Activated CD4-positive, alpha-beta T cell treated with anti-CD3 and anti-CD28 coated beads, Interleukin-2, amount 50 U/mL, for 48 hours (primary cell): ENCODE data around the gene STPG3.

Experiments
- DNase-seq, 2 experiments: peaks; one replicate each; pipeline ENCODE4 v3.0.0-alpha.2; 2020

Gene STPG3

DNA sequence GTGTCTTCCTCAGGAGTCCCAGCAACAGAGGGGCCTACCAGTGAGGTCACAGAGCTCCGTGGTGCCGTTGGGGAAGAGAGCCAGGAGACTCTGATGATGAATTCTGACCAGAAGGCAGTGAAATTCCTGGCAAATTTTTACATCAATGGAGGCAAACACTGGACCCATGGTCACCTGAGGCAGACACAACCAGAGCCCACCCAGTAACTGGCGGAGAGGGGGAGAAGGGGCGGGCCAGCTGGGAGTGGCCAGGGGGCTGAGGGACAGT lies at the start of gene STPG3:
Gene STPG3 (plus strand): TSS at position 93 of the 268 bp plus-strand sequence. CDS start 1 bp downstream, at position 94.
- DNase-seq: no peak

DNA sequence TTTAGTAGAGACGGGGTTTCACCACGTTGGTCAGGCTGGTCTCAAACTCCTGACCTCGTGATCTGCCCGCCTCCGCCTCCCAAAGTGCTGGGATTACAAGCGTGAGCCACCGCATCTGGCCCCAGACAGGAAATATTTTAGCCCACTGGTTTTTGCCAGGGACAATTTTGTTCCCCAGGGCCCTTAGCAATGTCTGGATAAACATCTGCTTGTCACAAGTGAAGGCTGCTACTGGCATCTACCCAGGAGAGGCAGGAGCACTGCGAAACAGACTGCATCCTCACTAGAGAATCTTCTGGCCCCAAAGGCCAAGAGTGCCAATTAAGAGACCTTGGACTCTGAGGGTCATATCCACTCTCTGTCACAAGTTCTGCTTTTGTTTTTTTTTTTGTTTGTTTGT lies 48.1 kb upstream of the STPG3 start:
- DNase-seq: no peak

DNA sequence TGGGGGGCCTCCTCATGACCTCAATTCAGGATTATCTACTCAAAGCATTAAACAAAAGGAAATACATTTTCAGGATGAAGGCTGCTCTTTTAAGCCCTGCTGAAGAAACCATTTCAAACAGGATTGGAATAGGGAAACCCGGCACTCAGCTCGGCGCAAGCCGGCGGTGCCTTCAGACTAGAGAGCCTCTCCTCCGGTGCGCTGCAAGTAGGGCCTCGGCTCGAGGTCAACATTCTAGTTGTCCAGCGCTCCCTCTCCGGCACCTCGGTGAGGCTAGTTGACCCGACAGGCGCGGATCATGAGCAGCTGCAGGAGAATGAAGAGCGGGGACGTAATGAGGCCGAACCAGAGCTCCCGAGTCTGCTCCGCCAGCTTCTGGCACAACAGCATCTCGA lies 46.4 kb upstream of the STPG3 start:
- DNase-seq: no peak

DNA sequence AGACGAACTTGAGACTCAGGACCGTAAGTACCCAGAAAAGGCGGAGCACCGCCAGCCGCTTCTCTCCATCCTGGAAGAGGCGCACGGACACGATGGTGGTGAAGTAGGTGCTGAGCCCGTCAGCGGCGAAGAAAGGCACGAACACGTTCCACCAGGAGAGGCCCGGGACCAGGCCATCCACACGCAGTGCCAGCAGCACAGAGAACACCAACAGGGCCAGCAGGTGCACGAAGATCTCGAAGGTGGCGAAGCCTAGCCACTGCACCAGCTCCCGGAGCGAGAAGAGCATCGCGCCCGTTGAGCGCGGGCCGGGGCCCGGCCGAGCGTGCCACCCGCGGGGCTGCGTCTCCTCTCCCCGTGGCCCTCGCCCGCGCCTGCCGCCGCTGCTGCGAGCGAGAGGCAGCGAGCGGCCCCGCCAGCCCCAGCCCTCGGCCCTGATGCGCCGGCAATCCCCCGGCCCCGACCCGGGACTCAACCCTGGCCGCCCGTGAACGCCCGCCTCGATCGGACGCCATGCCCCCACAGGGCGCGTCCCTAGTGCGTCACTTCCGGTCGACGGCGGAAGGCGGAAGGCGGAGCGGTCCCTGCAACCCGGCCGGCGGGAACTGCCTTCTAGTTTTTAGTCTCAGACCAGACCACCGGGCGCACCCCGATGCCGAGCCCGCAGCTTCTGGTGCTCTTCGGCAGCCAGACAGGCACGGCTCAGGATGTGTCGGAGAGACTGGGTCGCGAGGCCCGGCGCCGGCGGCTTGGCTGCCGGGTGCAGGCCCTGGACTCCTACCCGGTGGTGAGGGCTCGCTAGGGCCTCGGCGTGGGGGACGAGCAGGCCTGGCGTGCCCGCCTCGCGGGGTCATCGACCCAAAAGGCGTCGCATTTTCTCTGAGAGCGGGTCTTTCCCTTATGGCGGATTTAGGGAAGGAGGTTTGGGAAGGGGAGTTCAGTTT lies 45.7 kb upstream of the STPG3 start, which contains the start of the genes NDOR1 and TMEM203:
Gene NDOR1 (plus strand): TSS at position 575 of the 944 bp plus-strand sequence. CDS start 78 bp downstream, at position 653.
Gene TMEM203 (minus strand): TSS at position 523 of the 944 bp plus-strand sequence. CDS start 234 bp downstream, at position 289.
- peak; percentile 95 to 96 for DNase-seq

DNA sequence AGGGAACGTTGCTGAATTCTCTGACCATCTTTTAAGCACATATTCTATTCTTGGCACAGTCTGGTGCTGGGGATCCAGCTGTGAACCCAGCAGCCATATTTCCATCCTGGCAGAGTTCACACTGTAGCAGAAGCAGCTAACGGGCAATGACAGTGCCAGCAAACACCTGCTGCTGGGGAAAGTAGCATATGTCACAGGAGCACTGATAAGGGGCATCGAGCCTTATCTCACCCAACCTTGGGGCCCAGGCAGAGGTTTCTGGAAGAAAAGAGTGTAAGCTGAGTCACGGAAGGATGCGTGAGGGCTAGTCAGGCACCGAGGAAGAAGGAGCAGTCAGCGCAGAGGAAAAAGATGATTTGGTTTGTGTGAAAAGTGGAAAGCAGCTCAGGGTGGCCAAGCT lies 44.5 kb upstream of the STPG3 start:
- no peak for DNase-seq

DNA sequence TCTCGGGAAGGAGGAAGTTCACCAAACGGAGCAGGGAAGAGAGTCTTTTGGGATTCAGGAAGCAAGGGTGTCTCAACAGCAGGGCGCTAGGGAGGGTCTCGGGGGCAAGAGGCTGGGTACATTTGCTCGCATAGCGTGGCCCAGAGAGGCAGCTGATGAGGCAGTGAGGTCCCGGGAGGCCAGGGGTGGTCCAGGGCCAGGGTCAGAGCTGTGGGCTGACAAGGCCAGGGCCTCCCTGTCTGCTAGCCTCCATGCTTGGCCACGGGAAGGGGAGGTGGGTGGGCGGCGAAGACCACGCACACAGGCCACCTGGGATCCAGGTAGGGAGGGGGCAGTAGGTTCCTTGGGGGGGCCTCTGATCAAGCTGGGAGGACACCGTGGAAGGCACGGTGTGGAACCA lies 39.6 kb upstream of the STPG3 start:
- DNase-seq: no peak

DNA sequence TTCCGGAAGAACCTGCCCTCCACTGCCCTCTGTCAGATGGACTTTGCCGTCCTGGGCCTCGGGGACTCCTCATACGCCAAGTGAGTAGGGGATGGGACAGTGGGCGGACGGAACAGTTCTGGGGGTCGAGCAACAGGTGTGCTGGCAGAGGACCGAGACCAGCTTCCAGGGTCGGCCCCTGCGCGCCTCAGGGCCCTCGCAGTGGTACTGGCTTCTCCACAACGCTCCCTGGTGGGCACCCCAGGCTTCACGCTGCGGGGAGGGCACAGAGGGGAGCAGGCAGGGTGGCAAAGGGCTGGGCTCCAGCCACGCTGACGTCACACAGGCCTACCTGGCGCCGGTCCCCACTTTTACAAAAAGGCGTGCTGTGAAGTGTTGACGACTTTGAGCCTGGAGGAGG lies 38.6 kb upstream of the STPG3 start:
- no peak for DNase-seq

DNA sequence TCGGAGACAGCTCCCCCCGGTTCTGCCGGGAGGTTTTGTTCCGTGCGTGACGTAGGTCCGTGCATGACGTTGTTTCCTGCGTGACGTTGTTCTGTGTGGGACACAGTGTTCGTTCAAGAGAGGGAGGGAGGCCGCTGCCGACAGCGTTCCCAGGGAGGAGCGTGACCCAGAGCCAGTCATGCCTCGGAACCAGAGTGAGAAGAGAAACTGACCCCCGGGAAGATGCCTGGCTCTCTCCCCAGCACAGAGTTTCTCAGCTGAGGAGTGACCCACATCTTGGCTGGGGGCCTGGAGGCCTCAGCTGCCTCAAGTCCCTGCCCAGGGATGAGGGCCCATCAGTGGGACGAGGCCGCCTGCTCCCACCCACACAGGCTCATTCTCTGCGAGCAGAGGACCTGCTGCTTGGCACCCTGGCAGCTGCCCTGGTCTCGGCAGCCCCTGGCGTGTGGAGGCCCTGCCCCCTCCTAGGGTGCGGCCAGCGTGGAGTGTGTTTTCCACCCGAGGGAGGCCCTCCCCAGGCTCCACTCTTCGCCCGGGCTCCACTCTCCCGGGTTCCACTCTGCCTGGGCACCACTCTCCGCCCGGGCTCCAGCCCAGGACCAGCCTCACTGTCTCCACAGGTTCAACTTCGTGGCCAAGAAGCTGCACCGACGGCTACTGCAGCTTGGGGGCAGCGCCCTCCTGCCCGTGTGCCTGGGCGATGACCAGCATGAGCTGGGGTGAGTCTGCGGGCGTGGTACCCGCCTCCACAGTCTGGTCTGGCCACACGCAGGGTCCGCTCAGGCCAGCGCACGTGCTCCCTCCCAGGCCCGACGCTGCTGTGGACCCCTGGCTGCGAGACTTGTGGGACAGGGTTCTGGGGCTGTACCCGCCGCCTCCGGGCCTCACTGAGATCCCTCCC lies 37.7 kb upstream of the STPG3 start:
- no peak for DNase-seq

DNA sequence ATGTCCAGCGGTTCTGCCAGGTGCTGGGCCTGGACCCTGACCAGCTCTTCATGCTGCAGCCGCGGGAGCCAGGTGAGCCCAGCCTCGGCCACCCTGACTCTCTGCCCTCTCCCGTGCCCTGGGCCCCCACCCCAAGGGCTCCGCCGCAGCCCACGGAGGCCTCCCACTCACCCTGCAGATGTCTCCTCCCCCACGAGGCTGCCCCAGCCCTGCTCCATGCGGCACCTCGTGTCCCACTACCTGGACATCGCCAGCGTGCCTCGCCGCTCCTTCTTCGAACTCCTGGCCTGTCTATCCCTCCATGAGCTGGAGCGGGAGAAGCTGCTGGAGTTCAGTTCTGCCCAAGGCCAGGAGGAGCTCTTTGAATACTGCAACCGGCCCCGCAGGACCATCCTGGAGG lies 36.5 kb upstream of the STPG3 start:
- DNase-seq: no peak

DNA sequence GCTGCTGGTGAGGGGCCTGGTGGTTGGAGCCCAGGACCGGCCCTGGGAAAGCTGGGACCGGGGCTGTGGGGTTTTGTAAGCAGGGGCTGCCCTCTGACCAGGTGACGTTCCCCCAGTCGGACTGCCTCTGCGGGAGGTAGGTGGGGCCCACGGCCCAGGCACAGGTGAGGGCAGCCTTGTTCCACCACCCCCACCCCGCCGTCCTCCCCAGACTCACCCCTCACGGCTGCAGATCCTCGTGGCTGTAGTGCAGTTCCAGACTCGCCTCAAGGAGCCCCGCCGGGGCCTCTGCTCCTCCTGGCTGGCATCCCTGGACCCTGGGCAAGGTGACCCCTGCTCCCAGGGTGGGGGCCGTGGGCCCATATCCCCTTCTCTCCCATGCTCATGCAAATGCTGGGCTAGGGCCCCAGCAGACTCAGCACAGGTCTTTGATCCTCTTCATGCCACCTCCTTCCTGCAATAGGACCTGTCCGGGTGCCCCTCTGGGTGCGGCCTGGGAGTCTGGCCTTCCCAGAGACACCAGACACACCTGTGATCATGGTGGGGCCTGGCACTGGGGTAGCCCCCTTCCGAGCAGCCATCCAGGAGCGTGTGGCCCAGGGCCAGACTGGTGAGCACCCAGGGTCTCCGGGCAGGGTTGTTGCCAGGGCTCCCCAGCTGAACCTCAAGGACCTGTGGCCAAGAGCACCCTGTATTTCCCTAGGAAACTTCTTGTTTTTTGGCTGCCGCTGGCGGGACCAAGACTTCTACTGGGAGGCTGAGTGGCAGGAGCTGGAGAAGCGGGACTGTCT lies 35.7 kb upstream of the STPG3 start:
- no peak for DNase-seq

DNA sequence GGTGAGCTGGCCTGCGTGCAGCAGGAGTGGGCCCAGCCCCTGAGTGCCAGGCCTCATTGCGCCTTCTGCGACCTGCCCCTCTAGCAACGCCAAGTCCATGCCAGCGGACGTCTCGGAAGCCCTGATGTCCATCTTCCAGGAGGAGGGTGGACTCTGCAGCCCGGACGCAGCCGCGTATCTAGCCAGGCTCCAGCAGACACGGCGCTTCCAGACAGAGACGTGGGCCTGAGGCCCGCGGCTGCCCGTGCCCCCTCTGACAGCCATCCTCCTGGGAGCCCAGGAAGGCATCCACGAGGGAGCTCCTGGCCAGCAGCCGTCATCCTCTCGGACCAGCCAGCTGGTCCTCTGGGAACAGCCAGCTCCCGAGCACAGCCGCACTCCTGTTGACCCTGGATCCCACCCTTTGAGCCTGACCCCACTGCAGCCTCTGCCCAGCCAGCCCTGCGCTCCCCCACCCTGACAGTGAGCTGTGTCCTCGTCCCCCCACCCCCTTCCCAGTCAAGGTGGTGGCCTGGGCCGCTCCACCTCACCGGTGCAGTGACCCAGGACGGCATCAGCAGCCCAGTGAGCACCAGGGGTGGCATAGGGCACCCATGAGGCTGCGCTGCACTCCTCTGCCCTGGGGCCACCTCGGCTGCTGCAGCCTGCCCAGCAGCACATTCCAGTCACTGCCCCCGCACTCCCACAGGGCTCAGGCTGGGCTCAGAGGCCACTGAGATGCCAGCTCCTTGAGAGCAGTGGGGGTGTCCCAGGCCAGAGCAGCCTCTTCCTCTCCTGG lies 34.7 kb upstream of the STPG3 start:
- no peak for DNase-seq

DNA sequence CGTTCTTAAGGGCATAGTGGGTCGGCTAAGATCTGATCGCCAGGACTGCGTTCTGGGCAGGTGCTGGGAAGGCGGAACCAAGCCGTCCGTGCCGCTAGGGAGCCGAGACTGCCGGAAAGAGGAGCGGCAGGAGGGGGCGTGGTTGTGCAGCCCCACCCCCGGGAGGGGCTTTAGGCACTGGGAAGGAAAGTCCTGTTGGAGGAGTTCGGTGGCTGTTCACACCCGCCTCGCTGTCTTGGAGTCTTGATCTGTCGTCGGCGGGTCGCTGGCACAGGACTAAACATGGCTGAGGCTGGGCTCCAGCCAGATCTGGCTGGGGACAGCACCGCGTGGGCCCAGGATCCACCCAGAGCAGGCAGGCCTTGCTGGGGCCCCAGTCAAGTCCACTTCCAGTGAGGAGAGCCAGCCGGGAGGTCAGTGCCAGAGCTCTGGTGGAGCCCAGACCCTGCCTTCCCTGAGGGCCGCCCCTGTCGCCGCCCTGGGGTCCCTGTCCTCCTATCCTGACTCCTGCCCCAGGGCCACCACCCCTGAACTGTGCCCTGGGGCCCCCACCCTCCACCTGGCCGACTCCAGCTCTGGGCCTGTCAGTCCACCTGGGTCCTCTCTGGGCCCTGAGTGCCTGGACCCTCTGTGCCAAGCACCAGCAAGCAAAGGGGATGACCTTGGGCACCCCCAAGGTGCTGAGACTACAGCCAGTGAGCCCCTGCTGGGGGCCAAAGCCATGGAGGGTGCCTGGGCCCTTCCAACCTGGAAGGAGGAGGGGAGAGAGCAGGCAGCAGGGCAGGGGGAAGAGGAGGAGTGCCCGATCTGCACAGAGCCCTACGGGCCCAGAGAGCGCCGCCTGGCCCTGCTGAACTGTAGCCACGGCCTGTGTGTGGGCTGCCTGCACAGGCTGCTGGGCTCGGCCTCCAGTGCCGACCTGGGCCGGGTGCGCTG lies 33.5 kb upstream of the STPG3 start:
- DNase-seq: no peak

DNA sequence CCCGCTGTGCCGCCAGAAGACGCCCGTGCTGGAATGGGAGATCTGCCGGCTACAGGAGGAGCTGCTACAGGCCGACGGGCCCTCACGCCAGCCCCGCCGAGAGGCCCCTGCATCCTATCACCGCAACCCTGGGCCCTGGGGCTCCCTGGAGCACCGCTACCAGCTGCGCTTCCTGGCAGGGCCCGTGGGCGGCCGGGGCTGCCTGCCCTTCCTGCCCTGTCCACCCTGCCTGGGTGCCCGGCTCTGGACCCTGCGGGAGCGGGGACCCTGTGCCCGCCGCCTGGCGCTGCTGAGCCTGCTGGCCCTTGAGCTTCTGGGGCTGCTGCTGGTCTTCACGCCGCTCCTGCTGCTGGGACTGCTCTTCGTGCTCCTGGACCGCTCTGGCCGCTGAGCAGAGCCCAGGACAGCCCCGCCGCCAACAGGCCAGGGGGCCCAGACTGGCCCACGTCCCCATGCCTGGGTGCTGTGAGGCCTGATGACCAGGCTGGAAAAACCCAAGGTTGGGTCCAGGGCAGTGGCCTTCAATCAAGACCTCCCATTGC lies 32.8 kb upstream of the STPG3 start:
- DNase-seq: no peak

DNA sequence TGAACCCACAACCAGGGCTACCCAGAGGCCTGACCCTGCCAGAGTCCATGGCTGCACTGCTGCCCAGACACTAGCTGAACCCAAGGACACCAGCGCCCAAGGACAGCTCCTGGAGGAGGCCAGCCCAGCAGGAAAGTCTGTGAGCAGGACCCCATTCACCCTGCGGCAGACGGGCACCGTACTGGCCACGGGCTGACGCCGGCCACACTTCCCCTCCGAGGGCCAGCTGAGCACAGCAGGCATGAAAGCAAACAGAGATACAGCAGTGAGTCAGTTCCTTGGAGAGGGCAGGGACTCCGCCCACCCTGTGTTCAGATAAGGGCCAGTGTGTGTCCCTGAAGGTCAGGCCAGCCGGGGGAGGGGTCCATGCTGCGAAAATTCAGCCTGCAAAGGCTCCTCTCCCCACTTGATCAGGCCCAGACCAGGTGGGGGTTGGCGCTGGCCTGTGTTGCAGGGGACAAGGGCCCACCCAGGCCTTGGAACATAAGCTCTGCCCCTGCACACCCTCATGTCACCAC lies 32.3 kb upstream of the STPG3 start:
- DNase-seq: no peak

DNA sequence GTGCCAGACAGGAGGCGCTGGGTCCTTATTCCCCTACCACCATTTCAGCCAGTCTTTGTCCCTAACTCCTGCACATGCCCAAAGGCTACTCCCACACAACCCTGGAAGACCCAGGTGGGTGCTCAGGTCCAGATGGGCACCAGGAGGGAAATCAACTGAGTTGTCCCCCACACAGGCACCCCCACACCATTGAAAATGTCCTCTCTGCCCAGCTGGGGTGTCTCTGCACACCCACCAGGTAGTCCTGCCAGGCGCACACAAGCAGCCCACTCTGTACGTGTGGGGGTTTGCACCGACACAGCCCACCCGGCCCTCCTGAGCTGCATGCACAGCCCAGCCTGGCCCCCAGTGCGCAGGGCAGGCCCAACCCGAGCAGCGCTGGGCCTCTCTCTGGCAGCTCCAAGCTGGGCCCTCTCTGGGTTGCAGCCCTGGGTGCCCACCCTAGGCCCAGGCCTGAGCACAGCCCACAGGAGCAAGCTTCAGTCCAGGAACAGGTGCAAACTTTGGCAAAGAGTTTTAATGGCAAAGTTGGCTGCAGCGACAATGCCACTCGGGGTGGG lies 31.2 kb upstream of the STPG3 start:
- DNase-seq: no peak

DNA sequence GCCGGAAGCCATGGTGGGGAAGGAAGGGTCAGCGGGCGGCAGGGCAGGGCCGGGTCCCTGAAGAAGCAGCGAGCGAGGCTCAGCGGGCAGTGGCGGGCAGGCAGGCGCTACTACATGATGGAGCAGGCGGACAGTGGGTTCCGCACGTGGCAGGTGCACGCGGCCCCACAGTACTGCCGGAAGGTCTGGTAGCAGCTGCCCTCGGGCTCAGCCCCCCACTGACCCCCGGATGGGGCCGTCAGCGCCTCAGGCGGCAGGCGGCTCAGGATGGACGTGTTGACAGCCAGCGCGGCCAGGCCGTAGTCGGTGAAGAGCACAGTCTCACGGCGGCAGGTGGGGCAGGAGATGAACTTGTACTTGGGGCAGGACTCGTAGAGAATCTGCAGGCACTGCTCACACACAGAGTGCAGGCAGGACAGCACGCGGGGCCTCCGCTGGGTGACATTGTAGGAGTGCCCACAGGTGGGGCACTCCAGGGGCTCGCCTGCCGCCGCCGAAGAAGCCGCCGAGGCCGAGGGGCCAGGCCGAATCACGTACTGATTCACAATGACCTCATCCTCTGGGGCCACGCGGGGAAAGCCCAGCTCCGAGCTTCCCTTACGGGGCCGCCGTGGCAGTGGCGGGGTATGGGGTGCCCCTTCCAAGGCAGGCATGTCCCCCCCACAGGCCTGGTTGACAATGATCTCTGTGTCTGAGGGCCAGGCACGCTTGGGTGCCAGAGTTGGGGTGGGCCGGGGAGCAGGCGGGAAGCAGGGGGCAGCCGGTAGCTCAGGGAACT lies 30.6 kb upstream of the STPG3 start:
- DNase-seq: no peak

DNA sequence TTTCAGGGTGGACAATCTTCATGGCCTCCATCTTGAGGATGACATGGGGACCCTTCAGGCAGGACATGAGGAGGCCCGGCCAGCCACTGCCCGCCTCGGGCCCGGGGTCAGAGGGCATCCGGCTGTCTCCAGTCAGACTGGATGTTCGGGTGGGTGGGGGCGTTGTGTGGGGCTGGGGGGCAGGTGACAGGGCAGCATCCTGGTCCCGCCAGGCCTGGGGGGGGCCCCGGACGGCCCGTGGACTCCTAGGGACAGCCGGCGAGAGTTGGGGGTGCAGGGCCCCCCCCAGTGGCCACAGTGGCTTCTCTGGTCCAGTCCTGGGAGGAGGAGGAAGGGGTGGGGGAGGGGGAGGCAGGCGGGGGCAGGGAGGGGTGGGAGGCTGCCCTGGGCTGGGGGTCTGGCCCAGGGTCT lies 30.0 kb upstream of the STPG3 start:
- no peak for DNase-seq

DNA sequence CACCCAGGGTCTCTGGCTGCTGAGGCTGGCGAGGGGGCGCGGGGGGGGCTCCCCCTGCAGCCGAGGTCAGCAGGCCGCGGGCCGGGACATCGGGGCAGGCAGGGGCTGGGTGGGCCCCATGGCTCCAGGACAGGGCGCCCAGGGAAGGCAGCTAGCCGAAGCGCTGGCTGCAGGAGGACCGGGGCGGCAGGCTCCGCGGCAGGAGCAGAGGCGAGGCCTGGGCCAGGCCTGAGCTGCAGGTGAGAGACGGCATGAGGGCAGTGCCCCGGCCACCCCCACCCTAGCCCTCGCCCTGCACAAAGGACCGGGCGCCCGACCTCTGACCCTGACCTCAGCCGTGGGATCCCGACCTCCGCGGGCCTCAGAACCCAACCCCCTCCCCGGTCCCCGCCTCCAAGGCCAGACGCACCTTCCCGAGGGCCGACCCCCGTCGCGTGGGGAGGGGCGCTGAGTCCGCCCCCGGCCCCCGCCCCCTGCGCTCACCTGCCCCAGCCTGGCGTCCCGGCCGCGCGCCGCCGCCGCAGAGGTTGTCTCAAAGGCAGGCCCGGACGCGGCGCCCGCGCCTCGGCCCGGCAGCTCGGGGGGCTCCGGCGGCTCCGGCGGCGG lies 29.5 kb upstream of the STPG3 start:
- DNase-seq: no peak
